GM19372 (cell line): ENCODE data around the gene FA2H.

ENCODE experiments used
- ATAC-seq: cut with Tn5 transposase; IDR thresholded peaks from one replicate; pipeline ENCODE4 v1.9.1; 2021; ENCODE audit warnings: mild to moderate bottlenecking, low read depth, moderate library complexity; ENCODE audit not compliant: unreplicated experiment

The FA2H gene

GRCh38 chr16:74745109-74745615 lies 29.5 kb downstream of the FA2H start:
- no peak for ATAC-seq

GRCh38 chr16:74744566-74744965 lies 30.1 kb downstream of the FA2H start:
- no peak for ATAC-seq

GRCh38 chr16:74743668-74744299 lies 30.8 kb downstream of the FA2H start:
- no peak for ATAC-seq

GRCh38 chr16:74743045-74743667 lies 31.5 kb downstream of the FA2H start:
- no peak for ATAC-seq

- no peak for ATAC-seq
Observed at GRCh38 chr16:74742051-74742481, 32.6 kb downstream of the FA2H start.

GRCh38 chr16:74740795-74741304 lies 33.8 kb downstream of the FA2H start:
- no peak for ATAC-seq

GRCh38 chr16:74739275-74739674 lies 35.3 kb downstream of the FA2H start:
- no peak for ATAC-seq

- no peak for ATAC-seq
Observed at GRCh38 chr16:74738816-74739215, 35.8 kb downstream of the FA2H start.

- ATAC-seq, result no peak
Observed at GRCh38 chr16:74738113-74738541, 36.5 kb downstream of the FA2H start.

- no peak for ATAC-seq
Observed at GRCh38 chr16:74737521-74737920, 37.1 kb downstream of the FA2H start.

GRCh38 chr16:74736531-74737157 lies 38.0 kb downstream of the FA2H start:
- no peak for ATAC-seq

- ATAC-seq, result no peak
Observed at GRCh38 chr16:74735554-74735953, 39.1 kb downstream of the FA2H start.

GRCh38 chr16:74735162-74735452 lies 39.5 kb downstream of the FA2H start:
- ATAC-seq, result no peak

- ATAC-seq, result no peak
Observed at GRCh38 chr16:74734361-74735161, 40.1 kb downstream of the FA2H start.

- ATAC-seq, result no peak
Observed at GRCh38 chr16:74732707-74733350, 41.8 kb downstream of the FA2H start.

GRCh38 chr16:74731853-74732477 lies 42.7 kb downstream of the FA2H start:
- ATAC-seq, result no peak

GRCh38 chr16:74729783-74730683 lies 44.6 kb downstream of the FA2H start:
- no peak for ATAC-seq

GRCh38 chr16:74727903-74728302 lies 46.7 kb downstream of the FA2H start:
- ATAC-seq, result no peak

- ATAC-seq, result no peak
Observed at GRCh38 chr16:74726716-74727115, 47.9 kb downstream of the FA2H start.
